ENCODE results near the gene ZNF276. TPM values are rescaled to one million over a fixed set of nuclear protein-coding genes. Genes with fewer than 3 reads are reported as not detected.

ZNF276 gene
- total RNA-seq, 4 donors from 2014 or later: 6.4 to 41.5 (median 20.8) TPM

GRCh38 chr16:89733792-89734191 is 12.5 kb downstream of the ZNF276 start:
- Histone ChIP-seq H3K4me3 (no peak overlapping the region), H3K9me3 (no peaks in the 10 kb centered on the region), H3K4me1 (no peaks in the 10 kb centered on the region), H3K27me3 (no peaks in the 10 kb centered on the region), H3K27ac (no peak overlapping the region), H3K36me3 (no peaks in the 10 kb centered on the region)
- TF ChIP-seq POLR2A (IDR thresholded peaks at IDR 0.05): no peak
- TF ChIP-seq, protein P1, sequence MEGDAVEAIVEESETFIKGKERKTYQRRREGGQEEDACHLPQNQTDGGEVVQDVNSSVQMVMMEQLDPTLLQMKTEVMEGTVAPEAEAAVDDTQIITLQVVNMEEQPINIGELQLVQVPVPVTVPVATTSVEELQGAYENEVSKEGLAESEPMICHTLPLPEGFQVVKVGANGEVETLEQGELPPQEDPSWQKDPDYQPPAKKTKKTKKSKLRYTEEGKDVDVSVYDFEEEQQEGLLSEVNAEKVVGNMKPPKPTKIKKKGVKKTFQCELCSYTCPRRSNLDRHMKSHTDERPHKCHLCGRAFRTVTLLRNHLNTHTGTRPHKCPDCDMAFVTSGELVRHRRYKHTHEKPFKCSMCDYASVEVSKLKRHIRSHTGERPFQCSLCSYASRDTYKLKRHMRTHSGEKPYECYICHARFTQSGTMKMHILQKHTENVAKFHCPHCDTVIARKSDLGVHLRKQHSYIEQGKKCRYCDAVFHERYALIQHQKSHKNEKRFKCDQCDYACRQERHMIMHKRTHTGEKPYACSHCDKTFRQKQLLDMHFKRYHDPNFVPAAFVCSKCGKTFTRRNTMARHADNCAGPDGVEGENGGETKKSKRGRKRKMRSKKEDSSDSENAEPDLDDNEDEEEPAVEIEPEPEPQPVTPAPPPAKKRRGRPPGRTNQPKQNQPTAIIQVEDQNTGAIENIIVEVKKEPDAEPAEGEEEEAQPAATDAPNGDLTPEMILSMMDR (IDR thresholded peaks at IDR 0.05): no peak
- intact Hi-C loops (cut with DNase I; ENCODE audit: low total_unique reads): no loop called here
- DNase-seq: no peak

GRCh38 chr16:89736554-89736953 is 15.2 kb downstream of the ZNF276 start:
- DNase-seq: no peak
- Histone ChIP-seq H3K4me3 (no peak overlapping the region), H3K36me3 (no peaks in the 10 kb centered on the region), H3K27ac (no peak overlapping the region), H3K9me3 (no peaks in the 10 kb centered on the region), H3K27me3 (no peaks in the 10 kb centered on the region), H3K4me1 (no peaks in the 10 kb centered on the region)
- intact Hi-C loops (cut with DNase I; ENCODE audit: low total_unique reads): no loop called here
- TF ChIP-seq, protein P1 (IDR thresholded peaks at IDR 0.05): no peak
- no peak for TF ChIP-seq POLR2A (IDR thresholded peaks at IDR 0.05)

- no peak overlapping the region for H3K4me3 ChIP-seq
- H3K27me3 ChIP-seq: no peaks in the 10 kb centered on the region
- no peaks in the 10 kb centered on the region for H3K4me1 ChIP-seq
- H3K27ac ChIP-seq: no peak overlapping the region
- no peaks in the 10 kb centered on the region for H3K36me3 ChIP-seq
- intact Hi-C loops (cut with DNase I; ENCODE audit: low total_unique reads): no loop called here
- no peaks in the 10 kb centered on the region for H3K9me3 ChIP-seq
- no peak for DNase-seq
- TF ChIP-seq, protein P1 (IDR thresholded peaks at IDR 0.05): no peak
- TF ChIP-seq POLR2A (IDR thresholded peaks at IDR 0.05): no peak
Observed at GRCh38 chr16:89737341-89738071, 16.2 kb downstream of the ZNF276 start.

DNA sequence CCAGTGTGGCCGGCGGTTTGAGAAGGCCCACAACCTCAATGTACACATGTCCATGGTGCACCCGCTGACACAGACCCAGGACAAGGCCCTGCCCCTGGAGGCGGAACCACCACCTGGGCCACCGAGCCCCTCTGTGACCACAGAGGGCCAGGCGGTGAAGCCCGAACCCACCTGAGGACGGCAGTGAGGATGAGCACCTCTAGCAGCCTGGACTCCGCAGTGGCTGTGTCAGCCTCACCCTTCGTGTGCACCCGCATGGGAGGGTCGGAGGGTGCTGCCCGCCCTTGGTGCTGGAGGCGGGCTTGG is 16.7 kb downstream of the ZNF276 start:
- intact Hi-C loops (cut with DNase I; ENCODE audit: low total_unique reads): no loop called here
- no peak for TF ChIP-seq POLR2A (IDR thresholded peaks at IDR 0.05)
- TF ChIP-seq, protein P1 (IDR thresholded peaks at IDR 0.05): no peak
- H3K4me1 ChIP-seq: no peaks in the 10 kb centered on the region
- H3K27me3 ChIP-seq: no peaks in the 10 kb centered on the region
- H3K4me3 ChIP-seq: no peak overlapping the region
- no peak overlapping the region for H3K27ac ChIP-seq
- DNase-seq: no peak
- H3K9me3 ChIP-seq: no peaks in the 10 kb centered on the region
- no peaks in the 10 kb centered on the region for H3K36me3 ChIP-seq

DNA sequence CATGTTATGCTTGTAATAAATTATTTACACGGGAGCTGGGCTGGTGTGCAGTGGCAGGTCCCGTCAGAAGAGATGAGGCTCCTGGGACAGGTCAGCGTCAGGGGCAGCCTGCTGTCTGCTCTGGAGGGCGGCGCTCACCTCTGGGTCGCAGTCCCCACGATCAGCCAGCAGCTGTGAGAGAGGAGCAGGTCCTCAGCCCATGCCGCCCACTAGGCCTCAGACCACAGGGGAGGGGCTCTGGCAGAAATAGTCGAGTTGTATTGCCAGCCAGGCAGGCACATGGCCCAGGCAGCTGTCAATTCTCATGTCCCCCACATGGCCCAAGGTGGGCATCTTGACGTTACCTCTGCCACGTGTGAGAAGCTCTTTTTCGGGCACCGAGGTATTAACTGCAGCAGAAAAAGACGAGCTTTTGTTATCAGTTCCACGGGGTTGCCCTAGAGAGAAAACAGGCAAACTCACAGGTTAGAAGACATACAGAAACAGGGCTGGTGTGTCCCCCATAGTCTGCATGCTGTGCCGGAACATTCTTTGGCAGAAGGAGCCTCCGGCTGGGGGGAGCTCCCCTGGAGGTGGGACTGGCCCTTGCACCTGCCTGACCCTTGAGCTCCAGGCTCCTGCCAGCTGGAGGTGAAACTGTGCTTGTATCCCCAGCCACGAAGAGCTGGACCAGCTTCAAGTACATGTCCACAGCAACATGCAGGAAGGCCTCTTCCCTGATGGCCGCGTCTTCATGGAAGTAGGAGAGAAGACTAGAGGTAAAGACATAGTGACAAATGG is 17.4 kb downstream of the ZNF276 start:
- Histone ChIP-seq H3K4me1 (no peaks in the 10 kb centered on the region), H3K4me3 (no peak overlapping the region), H3K9me3 (no peaks in the 10 kb centered on the region), H3K36me3 (no peaks in the 10 kb centered on the region), H3K27ac (no peak overlapping the region), H3K27me3 (no peaks in the 10 kb centered on the region)
- no peak for DNase-seq
- no peak for TF ChIP-seq POLR2A (IDR thresholded peaks at IDR 0.05)
- TF ChIP-seq, protein P1 (IDR thresholded peaks at IDR 0.05): no peak
- intact Hi-C loops (cut with DNase I; ENCODE audit: low total_unique reads): no loop called here
